HEK293T (cell line): ENCODE data around the gene RAD51B.
"Not testable (repeated sequence)": the region's sequence is repeated elsewhere in the genome, so short reads cannot be mapped to it uniquely, and the experiment has no call there.

Experiments
- BHLHE40 ChIP-seq: fragments of 450-650 bp; IDR thresholded peaks from 2 replicates; pipeline ENCODE4 v1.6.1; 2016; ENCODE audit warnings: mild to moderate bottlenecking, moderate library complexity, borderline replicate concordance
- FOXK2 ChIP-seq: fragments of 450-650 bp; IDR thresholded peaks from 2 replicates; pipeline ENCODE4 v1.6.1; 2016; ENCODE audit warnings: mild to moderate bottlenecking
- NFRKB ChIP-seq: fragments of 450-650 bp; IDR thresholded peaks from 2 replicates; pipeline ENCODE4 v1.6.1; 2016; ENCODE audit warnings: mild to moderate bottlenecking, moderate library complexity
- PKNOX1 ChIP-seq: fragments of 450-650 bp; IDR thresholded peaks from 2 replicates; pipeline ENCODE4 v1.6.1; 2016
- SUZ12 ChIP-seq: fragments of 450-650 bp; IDR thresholded peaks from 2 replicates; pipeline ENCODE4 v1.6.1; 2016; ENCODE audit warnings: mild to moderate bottlenecking
- ZNF384 ChIP-seq: fragments of 450-650 bp; IDR thresholded peaks from 2 replicates; pipeline ENCODE4 v1.6.1; 2016

DNA sequence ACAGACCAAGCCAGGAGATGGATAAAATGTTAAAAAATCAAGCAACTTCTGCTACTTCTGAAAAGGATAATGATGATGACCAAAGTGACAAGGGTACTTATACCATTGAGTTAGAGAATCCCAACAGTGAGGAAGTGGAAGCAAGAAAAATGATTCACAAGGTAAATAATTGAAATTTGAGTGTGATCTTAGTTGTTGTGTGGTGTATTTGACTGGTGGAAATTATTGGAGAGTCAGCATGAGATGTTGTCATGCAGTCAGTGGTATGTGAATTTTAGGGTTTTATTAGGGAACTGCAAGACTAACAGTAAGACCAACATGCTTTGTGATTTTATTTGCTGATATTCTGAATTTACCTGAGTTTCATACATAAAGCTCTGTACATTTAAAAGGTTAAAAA lies 296.4 kb downstream of the RAD51B start:
- not testable (repeated sequence) for TF ChIP-seq ZNF384, PKNOX1, FOXK2, BHLHE40, NFRKB, SUZ12
